Measurements from ENCODE around the gene SLC29A1. TPM values are rescaled to one million over a fixed set of nuclear protein-coding genes. Genes with fewer than 3 reads are reported as not detected.
A peak's percentile ranks its signal among the peaks of the same experiment; 100 is the strongest.
"Not testable (repeated sequence)": the region's sequence is repeated elsewhere in the genome, so short reads cannot be mapped to it uniquely, and the experiment has no call there.

SLC29A1 gene
- total RNA-seq, 1 donor from 2014 or later = 41.7 TPM

GRCh38 chr6:44224029-44224964 lies 902 bp downstream of the SLC29A1 start:
- DNase-seq = peak; percentile 56

- DNase-seq = no peak
Observed at GRCh38 chr6:44224965-44225305, 1.5 kb downstream of the SLC29A1 start.

GRCh38 chr6:44225579-44226325 lies 2.4 kb downstream of the SLC29A1 start:
- no peak for DNase-seq

DNA sequence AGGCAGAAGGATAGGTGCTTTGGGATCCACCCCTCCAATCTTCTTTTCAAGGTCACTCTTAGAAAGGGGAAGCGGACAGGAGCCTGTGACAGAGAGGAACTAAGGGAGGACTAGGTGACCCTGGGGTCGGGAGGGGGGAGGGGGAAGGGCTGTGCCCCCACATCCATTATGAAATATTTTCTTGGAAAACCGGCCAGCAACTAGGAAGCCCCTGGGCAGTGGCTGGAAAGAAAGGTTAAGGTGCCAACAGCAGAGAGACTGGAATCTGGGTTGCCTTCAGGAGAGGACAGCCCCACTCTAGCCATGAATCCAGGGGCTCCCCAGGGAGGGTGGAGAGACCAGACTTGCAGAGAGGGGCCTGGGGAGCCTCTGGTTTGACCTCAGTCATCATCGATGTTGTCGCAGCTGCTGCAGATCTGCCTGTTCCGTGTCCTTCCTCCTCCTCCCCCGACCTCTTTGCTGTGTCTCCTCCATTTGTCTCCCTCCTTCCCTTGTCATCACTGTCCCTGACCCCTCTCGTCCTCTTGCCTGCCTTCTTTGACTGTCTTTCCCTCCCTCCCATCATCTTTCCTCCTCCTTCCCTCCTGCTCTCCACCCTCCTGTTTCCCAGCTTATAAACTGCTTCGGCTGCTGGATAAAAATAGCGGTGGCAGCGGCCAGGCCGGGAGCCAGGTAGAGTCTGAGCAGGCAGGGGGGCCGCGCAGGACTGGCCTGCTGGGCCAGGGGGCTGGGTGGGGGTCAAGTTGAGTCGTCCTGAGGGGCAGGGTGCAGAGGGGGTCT lies 3.2 kb downstream of the SLC29A1 start:
- no peak for DNase-seq

- DNase-seq = no peak
Observed at GRCh38 chr6:44227148-44227793, 3.9 kb downstream of the SLC29A1 start.

- no peak for DNase-seq
Observed at GRCh38 chr6:44228031-44228430, 4.6 kb downstream of the SLC29A1 start.

DNA sequence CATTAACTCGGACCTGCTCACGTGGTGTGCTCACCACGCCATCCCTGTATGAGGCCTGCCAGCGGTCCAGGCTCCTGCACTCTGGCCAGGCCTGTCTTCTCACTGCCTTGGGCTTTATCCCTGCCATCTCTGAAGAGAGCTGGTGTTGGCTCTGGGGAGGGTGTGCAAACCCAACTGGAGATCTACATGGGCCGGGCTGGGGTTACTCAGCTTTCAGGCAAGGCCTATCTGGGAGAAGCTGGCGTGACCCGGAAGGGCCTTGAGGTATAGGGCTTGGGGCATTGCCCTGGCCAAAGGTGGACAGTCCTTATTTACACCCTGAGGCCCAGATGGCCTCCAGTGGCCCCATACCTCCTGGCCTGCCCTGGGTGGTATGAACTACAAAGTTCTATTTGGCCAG lies 5.0 kb downstream of the SLC29A1 start:
- DNase-seq = no peak

DNA sequence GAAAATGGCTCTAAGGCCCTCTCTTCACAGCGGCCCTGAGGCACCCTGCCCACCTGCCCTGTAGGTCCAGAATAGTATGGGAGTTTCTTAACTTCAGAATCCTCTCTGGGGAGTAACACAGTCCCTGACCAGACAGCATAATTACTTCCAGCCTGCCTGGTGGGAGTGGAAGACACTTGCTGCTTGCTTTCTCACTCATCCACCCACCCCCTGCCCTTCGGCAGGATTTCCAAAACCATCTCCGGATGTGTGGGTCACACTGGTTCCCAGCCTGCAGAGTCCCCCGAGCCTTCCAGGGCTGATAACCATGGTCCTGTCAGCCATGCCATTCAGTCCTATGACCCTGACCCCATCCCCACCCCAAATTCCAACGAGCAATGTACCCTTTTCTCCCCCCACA lies 5.4 kb downstream of the SLC29A1 start:
- no peak for DNase-seq

- DNase-seq = no peak
Observed at GRCh38 chr6:44229376-44230033, 6.1 kb downstream of the SLC29A1 start.

GRCh38 chr6:44230034-44230675 lies 6.8 kb downstream of the SLC29A1 start:
- no peak for DNase-seq

DNA sequence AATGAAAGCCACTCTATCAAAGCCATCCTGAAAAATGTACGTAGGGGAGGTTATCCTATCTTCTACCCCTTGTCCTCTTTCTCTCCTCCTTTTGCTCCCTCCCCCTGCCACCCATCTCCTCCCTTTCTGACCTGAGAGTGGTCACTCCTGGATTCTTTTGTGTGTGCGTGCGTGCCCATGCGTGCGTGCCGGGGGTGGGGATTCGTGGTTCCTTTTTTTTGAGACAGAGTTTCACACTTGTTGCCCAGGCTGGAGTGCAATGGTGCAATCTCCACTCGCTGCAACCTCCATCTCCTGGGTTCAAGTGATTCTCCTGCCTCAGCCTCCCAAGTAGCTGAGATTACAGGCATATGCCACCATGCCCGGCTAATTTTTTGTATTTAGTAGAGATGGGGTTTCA lies 8.0 kb downstream of the SLC29A1 start:
- DNase-seq = not testable (repeated sequence)

DNA sequence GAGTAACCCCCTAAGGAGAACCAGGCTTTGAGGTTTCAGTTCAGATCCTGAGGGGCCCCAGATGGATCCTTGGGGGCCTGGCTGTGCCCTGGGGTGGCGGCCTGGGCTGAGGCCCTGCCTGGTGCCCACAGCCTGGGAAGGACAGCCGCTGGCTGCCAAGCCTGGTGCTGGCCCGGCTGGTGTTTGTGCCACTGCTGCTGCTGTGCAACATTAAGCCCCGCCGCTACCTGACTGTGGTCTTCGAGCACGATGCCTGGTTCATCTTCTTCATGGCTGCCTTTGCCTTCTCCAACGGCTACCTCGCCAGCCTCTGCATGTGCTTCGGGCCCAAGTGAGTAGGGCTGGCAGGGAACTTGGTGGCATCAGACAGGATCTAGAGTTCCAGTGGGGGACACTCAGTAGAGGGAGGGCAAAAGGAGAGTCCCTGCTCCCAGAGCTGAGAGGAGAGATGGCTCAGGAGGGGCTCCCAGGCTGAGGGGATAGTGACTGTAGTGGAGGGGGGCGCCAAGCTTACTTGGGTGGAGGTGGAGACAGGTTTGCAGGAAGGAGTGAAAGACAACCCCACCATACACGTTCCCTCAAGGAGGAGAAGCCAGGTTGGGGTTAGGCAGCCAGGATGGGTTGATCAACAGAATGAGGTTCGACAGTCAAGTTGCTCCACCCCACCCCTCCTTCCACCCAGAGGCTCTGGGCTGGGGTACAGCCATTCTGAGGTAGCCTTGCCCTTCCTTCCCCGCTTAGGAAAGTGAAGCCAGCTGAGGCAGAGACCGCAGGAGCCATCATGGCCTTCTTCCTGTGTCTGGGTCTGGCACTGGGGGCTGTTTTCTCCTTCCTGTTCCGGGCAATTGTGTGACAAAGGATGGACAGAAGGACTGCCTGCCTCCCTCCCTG lies 9.5 kb downstream of the SLC29A1 start:
- no peak for DNase-seq

DNA sequence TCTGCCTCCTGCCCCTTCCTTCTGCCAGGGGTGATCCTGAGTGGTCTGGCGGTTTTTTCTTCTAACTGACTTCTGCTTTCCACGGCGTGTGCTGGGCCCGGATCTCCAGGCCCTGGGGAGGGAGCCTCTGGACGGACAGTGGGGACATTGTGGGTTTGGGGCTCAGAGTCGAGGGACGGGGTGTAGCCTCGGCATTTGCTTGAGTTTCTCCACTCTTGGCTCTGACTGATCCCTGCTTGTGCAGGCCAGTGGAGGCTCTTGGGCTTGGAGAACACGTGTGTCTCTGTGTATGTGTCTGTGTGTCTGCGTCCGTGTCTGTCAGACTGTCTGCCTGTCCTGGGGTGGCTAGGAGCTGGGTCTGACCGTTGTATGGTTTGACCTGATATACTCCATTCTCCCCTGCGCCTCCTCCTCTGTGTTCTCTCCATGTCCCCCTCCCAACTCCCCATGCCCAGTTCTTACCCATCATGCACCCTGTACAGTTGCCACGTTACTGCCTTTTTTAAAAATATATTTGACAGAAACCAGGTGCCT lies 10.2 kb downstream of the SLC29A1 start:
- DNase-seq = no peak

GRCh38 chr6:44234101-44235025 lies 11.0 kb downstream of the SLC29A1 start:
- peak; percentile 81 for DNase-seq

DNA sequence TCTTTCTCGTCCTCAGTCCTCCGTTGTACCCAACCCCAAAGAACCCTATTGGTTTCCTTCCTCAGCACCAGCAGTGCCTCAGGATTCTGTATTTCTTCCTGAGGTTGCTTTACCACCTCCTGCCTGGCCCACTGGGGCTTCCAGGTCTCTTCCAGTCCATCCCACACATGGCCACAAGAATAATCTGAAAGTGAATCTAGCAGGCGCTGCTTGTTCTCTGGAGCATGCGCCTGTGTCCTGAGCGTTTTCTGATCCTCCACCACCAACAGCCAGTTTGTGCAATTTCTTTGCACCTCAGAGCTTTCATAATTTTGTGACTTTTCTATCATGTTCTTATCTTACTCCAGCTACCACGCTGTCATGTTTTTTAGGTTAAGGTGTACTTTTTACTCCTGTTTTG lies 11.9 kb downstream of the SLC29A1 start:
- DNase-seq = no peak

DNA sequence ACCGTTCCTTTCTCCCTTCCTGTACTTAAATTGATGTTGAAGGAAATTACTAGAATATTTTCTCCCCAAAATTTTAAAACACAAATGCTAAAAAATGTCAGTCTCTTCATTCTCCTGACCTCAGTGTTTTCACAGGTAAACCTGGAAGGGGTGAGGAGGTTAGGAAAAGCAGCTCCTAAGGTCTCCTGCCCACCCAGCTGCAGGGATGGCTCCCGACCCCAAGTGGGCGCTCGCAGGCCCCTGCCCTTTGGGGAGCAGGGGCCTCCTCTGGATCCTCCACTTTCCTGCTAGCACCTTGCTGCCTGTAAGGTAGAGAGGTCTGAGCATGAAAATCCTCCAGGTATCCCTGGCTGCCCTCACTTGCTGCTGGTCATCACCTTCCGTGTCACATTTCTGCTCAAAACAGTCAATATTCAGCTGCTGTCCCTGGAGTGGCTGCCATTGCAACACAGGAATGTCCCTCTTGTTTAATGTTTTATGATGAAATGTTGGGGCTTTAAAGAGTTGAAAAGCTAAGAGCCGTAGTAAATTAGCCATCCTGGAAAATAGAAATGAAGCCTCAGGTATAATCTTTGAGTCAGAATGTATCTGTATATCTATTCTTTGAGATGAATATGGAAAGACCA lies 12.6 kb downstream of the SLC29A1 start:
- DNase-seq = no peak

GRCh38 chr6:44237021-44237812 lies 13.8 kb downstream of the SLC29A1 start:
- DNase-seq = peak; percentile 98
